AG09319 (cell line): Measurements from ENCODE around the gene YES1.
"Not testable (repeated sequence)": the region's sequence is repeated elsewhere in the genome, so short reads cannot be mapped to it uniquely, and the experiment has no call there.

Experiments used
- DNase-seq: peaks from one replicate; pipeline ENCODE4 v3.0.0-alpha.2; 2010; ENCODE audit warnings: low read depth; ENCODE audit errors: extremely low read depth
- CTCF ChIP-seq: IDR thresholded peaks from 2 replicates; pipeline ENCODE4 v1.5.1; 2011; ENCODE audit warnings: low read depth, mild to moderate bottlenecking, inconsistent platforms, low read length, moderate library complexity

YES1 gene

GRCh38 chr18:692824-693223, 119.2 kb downstream of the YES1 start:
- no peak for TF ChIP-seq CTCF

GRCh38 chr18:688323-688722, 123.7 kb downstream of the YES1 start:
- TF ChIP-seq CTCF: no peak

More at GRCh38 chr18:692824-693223, 119.2 kb downstream of the YES1 start:
- no peak for DNase-seq

GRCh38 chr18:686339-687111, 125.5 kb downstream of the YES1 start:
- TF ChIP-seq CTCF: no peak
- no peak for DNase-seq

More at GRCh38 chr18:688323-688722, 123.7 kb downstream of the YES1 start:
- DNase-seq: no peak

DNA sequence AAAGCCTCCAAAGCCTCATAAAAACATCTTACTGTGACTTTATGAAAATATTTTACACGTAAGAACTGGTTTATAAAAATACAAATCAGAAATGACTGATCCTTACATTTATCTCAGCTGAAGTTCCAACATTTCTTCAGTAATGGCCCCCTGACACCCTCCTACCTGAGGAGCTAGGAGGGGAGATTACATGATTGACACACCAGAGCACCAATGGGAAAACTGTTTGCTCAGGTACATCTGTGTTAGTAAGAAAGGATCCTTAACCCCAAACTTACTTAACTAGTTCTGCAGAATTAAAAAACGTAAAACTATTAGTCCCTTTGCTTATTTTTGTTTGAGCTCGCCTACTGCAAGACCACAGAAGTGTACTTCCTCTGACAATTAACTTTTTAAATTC, 126.6 kb downstream of the YES1 start:
- DNase-seq: no peak
- TF ChIP-seq CTCF: no peak

DNA sequence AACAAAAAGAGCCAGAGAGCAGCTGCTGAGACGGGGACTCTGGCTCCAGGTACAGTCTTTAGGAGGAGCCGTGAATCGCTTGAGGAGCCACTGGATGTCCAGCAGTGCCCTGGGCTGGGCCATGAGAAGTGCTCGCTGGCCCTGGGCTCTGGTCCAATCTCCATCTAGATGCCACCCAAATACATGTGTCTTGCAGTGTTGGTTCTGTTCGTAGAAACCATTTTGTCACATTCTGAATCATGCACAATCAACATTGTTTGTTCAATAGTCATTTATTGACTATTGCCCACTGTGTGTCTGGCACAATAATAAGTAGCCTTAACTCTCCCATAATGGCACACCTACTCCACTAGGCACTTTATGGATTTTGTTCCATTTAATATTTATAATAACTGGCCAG, 128.5 kb downstream of the YES1 start:
- no peak for TF ChIP-seq CTCF
- no peak for DNase-seq

DNA sequence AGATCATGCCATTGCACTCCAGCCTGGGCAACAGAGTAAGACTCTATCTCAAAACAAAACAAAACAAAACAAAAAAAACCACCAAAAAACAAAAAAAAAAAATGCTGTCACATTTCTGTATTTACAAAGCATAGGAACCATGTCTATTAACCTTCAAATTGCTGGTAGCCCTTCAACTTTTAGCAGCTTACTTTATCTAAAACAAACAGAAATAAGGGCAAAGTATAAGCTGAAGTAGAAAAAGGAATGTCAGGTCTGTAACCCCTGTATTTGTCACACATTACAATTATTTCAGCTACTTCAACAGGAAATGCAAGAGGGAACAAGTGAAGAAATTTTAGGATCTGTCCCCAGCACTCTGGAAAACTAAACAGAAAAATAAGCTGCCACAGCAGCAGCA, 129.2 kb downstream of the YES1 start:
- no peak for TF ChIP-seq CTCF
- no peak for DNase-seq

GRCh38 chr18:682416-682815, 129.6 kb downstream of the YES1 start:
- DNase-seq: not testable (repeated sequence)

- no peak for TF ChIP-seq CTCF
- no peak for DNase-seq
Measured at GRCh38 chr18:681985-682384, 130.1 kb downstream of the YES1 start.
